T47D (cell line): Measurements from ENCODE around the gene FOXF1.

ENCODE experiments used
- DNase-seq, 2 experiments: peaks; one replicate each; pipeline versions ENCODE4 v3.0.0 to v3.0.0-alpha.2; 2011 to 2012; ENCODE audit warnings: low read depth in 1 of 2, low spot score in 1 of 2
- JUND ChIP-seq: IDR thresholded peaks from 2 replicates; pipeline ENCODE4 v1.6.1; 2012; ENCODE audit warnings: low read depth
- in situ Hi-C: cut with HindIII; loops from 2 replicates; pipeline ENCODE4 v1.10.0; 2016; ENCODE audit warnings: low sequenced_read_pairs, low pct_unique_long_range_greater_than_20kb

Gene FOXF1

GRCh38 chr16:86511317-86512161 lies 1.2 kb downstream of the FOXF1 start:
- in situ Hi-C loops, result no loop called here
- TF ChIP-seq JUND, result no peak
- no peak for DNase-seq

GRCh38 chr16:86512301-86512859 lies 2.1 kb downstream of the FOXF1 start:
- in situ Hi-C loops, result no loop called here
- no peak for DNase-seq
- TF ChIP-seq JUND, result no peak

GRCh38 chr16:86512860-86513470 lies 2.6 kb downstream of the FOXF1 start:
- no peak for TF ChIP-seq JUND
- no peak for DNase-seq
- in situ Hi-C loops, result no loop called here

GRCh38 chr16:86513471-86514277 lies 3.3 kb downstream of the FOXF1 start:
- in situ Hi-C loops, result no loop called here
- no peak for TF ChIP-seq JUND
- no peak for DNase-seq

- in situ Hi-C loops, result no loop called here
- TF ChIP-seq JUND, result no peak
- no peak for DNase-seq
These were observed 4.4 kb downstream of the FOXF1 start for GRCh38 chr16:86514481-86515376.

GRCh38 chr16:86515413-86515776 lies 5.1 kb downstream of the FOXF1 start:
- no peak for DNase-seq
- in situ Hi-C loops, result no loop called here
- no peak for TF ChIP-seq JUND

GRCh38 chr16:86515777-86516622 lies 5.7 kb downstream of the FOXF1 start:
- no peak for TF ChIP-seq JUND
- DNase-seq, result no peak
- in situ Hi-C loops, result no loop called here

- DNase-seq, result no peak
- TF ChIP-seq JUND, result no peak
- in situ Hi-C loops, result no loop called here
These were observed 6.3 kb downstream of the FOXF1 start for GRCh38 chr16:86516623-86517003.

- in situ Hi-C loops, result no loop called here
- no peak for DNase-seq
- no peak for TF ChIP-seq JUND
These were observed 6.7 kb downstream of the FOXF1 start for GRCh38 chr16:86517033-86517432.

- in situ Hi-C loops, result no loop called here
- DNase-seq, result peak; percentile 73 to 92
- no peak for TF ChIP-seq JUND
These were observed 7.4 kb downstream of the FOXF1 start for GRCh38 chr16:86517652-86518258.

GRCh38 chr16:86519007-86519648 lies 8.8 kb downstream of the FOXF1 start:
- no peak for TF ChIP-seq JUND
- no peak for DNase-seq
- in situ Hi-C loops, result no loop called here
